GM23248 (cell line): Measurements from ENCODE around the gene ACSS3. TPM values are rescaled to one million over a fixed set of nuclear protein-coding genes. Genes with fewer than 3 reads are reported as not detected.

Experiments
- DNase-seq: peaks from one replicate; pipeline ENCODE4 v3.0.0-alpha.2; 2015
- H2AFZ ChIP-seq: fragments of 200-600 bp; sonication (generic); 2 replicates; pipeline ENCODE4 v1.6.1; 2016; ENCODE audit warnings: antibody characterized with exemption
- H3F3A ChIP-seq: fragments of 200-600 bp; sonication (generic); 2 replicates; pipeline ENCODE4 v1.6.1; 2016; ENCODE audit warnings: mild to moderate bottlenecking, antibody characterized with exemption, mixed run types; ENCODE audit not compliant: insufficient read depth
- H3K27ac ChIP-seq: fragments of 200-600 bp; sonication (generic); 2 replicates; pipeline ENCODE4 v1.5.1; 2016; ENCODE audit warnings: mild to moderate bottlenecking
- H3K27me3 ChIP-seq: fragments of 200-600 bp; sonication (generic); replicated peaks from 2 replicates; pipeline ENCODE4 v1.6.1; 2016; ENCODE audit warnings: mild to moderate bottlenecking; ENCODE audit not compliant: insufficient read depth
- H3K36me3 ChIP-seq: fragments of 200-600 bp; sonication (generic); 2 replicates; pipeline ENCODE4 v1.6.1; 2016; ENCODE audit warnings: low read depth, mild to moderate bottlenecking
- H3K4me1 ChIP-seq: fragments of 200-600 bp; sonication (generic); 2 replicates; pipeline ENCODE4 v1.6.1; 2016; ENCODE audit warnings: mild to moderate bottlenecking; ENCODE audit not compliant: insufficient read depth
- H3K4me2 ChIP-seq: fragments of 200-600 bp; sonication (generic); one replicate; pipeline ENCODE4 v1.6.1; 2016; ENCODE audit warnings: mild to moderate bottlenecking; ENCODE audit not compliant: unreplicated experiment
- H3K4me3 ChIP-seq: fragments of 200-600 bp; sonication (generic); 2 replicates; pipeline ENCODE4 v1.5.1; 2016; ENCODE audit warnings: mild to moderate bottlenecking
- H3K79me2 ChIP-seq: fragments of 200-600 bp; sonication (generic); 2 replicates; pipeline ENCODE4 v1.6.1; 2016; ENCODE audit warnings: mild to moderate bottlenecking; ENCODE audit not compliant: insufficient read depth
- H3K9ac ChIP-seq: fragments of 200-600 bp; sonication (generic); 2 replicates; pipeline ENCODE4 v1.6.1; 2016; ENCODE audit warnings: mild to moderate bottlenecking
- H3K9me2 ChIP-seq: fragments of 200-600 bp; sonication (generic); 2 replicates; pipeline ENCODE4 v1.6.1; 2016; ENCODE audit warnings: mixed run types, mild to moderate bottlenecking, moderate library complexity; ENCODE audit not compliant: insufficient read depth
- H3K9me3 ChIP-seq: fragments of 200-600 bp; sonication (generic); one replicate; pipeline ENCODE4 v1.6.1; 2017; ENCODE audit warnings: low read depth
- H4K20me1 ChIP-seq: fragments of 200-600 bp; sonication (generic); 2 replicates; pipeline ENCODE4 v1.6.0; 2016; ENCODE audit not compliant: insufficient read depth
- EZH2 ChIP-seq: fragments of 200-600 bp; sonication (generic); IDR thresholded peaks from 2 replicates; pipeline ENCODE4 v1.6.1; 2018; ENCODE audit warnings: antibody characterized with exemption, mild to moderate bottlenecking; ENCODE audit not compliant: insufficient read depth, poor library complexity, severe bottlenecking
- EZH2phosphoT487 ChIP-seq: fragments of 200-600 bp; sonication (generic); IDR thresholded peaks from 2 replicates; pipeline ENCODE4 v1.6.1; 2018; ENCODE audit warnings: antibody characterized with exemption, moderate library complexity, mild to moderate bottlenecking, low read depth; ENCODE audit not compliant: insufficient read depth
- WGBS, 2 experiments: methylation state at CpG; one replicate each; pipeline ENCODE4 v1.1.6; 2015 to 2017; ENCODE audit warnings: low lambda C conversion rate in 2 of 2, low coverage in 1 of 2; ENCODE audit errors: missing lambda C conversion rate in 2 of 2; 5-methylcytosine and 5-hydroxymethylcytosine counted together
- in situ Hi-C: fragments of 300-500 bp; cut with MboI; formaldehyde crosslinking; loops from 2 replicates; pipeline ENCODE4 v1.15.0; 2020
- polyA plus RNA-seq: library from polyadenylated mRNA; unstranded; fragments of >200 nt; fragmentation: Nextera tagmentation; extraction: Ambion mirVana; gene quantifications from 2 replicates; pipeline ENCODE4 v1.2.1, GENCODE V29; 2016
- total RNA-seq: library from RNA; depleted of rRNA; stranded (reverse); fragments of >200 nt; shearing (Covaris generic); gene quantifications from 2 replicates; pipeline ENCODE4 v1.2.3, GENCODE V29; 2014

ACSS3 gene
- total and polyA plus RNA-seq, 2 experiments from 2014 or later: 1.5 to 1.9 TPM

DNA sequence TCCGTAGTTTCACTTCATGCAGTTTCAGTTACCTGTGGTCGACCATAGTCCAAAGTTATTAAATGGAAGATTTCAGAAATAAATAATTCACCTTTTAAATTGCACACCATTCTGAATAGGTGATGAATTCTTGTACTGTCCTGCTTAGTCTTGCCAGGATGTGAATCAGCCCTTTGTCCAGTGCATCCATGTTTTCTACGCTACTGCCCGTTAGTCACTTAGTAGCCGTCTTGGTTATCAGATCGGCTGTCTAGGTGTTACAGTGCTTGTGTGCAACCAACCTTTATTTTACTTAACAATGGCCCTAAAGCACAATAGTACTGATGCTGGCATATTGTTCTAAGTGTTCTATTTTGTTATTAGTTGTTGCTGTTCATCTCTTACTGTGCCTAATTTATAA lies 146.7 kb downstream of the ACSS3 start:
- in situ Hi-C loops: no loop called here

DNA sequence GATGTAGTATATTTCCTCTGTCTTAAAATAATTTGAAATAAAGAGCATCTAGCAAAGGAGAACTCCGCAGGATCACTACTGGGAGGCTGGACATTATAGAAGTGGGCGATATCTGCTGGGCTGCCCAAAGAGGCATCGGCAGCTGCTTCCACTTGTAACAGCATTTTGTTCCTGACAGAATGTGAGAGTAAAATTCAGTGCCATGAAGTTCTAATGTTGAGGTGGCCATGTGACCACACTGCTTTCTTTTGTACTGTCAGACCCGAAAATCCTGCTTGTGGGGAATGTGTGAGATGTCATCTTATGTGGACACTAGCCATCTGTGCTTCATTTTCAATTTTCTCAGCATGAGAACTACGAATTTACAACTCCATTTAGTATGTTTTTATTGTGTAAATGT lies 151.9 kb downstream of the ACSS3 start:
- WGBS, 2 experiments: 69 to 70% methylated on average over 5 of the region's 5 CpGs
- no peak overlapping the region for H2AFZ ChIP-seq

More for the DNA sequence above, 146.7 kb downstream of the ACSS3 start:
- H3K4me2 ChIP-seq: no peak overlapping the region
- H3F3A ChIP-seq: peaks cover 30% of the 10 kb centered on the region
- no peaks in the 10 kb centered on the region for H3K27me3 ChIP-seq
- H3K27ac ChIP-seq: no peak overlapping the region
- H4K20me1 ChIP-seq: no peaks in the 10 kb centered on the region
- WGBS, 2 experiments: 96 to 97% methylated on average over 6 of the region's 6 CpGs
- no peak overlapping the region for H2AFZ ChIP-seq
- no peak overlapping the region for H3K4me3 ChIP-seq
- DNase-seq: no peak
- no peak overlapping the region for H3K9ac ChIP-seq
- no peaks in the 10 kb centered on the region for H3K79me2 ChIP-seq
- no peaks in the 10 kb centered on the region for H3K36me3 ChIP-seq
- TF ChIP-seq EZH2: no peak
- TF ChIP-seq EZH2phosphoT487: no peak
- no peaks in the 10 kb centered on the region for H3K9me3 ChIP-seq
- H3K4me1 ChIP-seq: peaks cover 28% of the 10 kb centered on the region
- H3K9me2 ChIP-seq: no peaks in the 10 kb centered on the region

DNA sequence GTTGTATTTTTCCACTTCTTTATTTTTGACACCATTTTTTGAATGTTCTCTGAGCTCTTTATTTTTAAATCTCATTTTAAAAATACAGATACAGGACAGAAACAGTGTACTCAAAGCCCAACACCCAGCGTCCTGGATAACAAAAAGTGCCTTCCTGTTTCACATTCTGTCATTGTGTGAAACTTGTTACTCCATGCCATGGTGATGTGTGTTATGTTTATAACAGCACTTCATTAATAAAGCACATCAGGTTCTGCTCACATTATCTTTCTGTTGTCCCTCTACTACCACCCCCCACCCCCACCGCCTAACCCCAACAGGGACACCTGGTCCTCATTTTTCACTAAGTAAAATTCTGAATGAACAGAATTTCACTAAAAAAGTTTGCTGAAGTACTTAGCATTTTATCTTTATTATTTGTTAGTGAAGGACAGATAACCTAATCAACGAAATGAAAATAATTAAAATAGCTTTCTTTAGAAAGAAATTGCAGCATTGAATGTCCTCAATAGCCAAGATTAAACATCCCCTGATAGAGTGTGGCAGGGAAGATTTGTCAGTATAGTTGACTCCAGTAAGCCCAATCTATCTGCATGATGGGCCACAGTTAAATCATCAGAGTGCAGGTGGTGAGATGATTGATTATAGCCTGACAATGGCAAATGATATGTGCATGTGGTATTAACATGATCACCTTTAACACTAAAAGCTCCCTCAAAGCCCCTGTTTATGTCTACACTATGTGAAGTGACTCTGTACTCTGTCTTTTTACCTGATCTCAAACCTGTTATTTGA lies 153.9 kb downstream of the ACSS3 start:
- no peaks in the 10 kb centered on the region for H3F3A ChIP-seq
- TF ChIP-seq EZH2: no peak
- no peak for TF ChIP-seq EZH2phosphoT487
- H3K27me3 ChIP-seq: no peaks in the 10 kb centered on the region
- H3K79me2 ChIP-seq: no peaks in the 10 kb centered on the region
- no peak overlapping the region for H3K4me3 ChIP-seq
- no peaks in the 10 kb centered on the region for H3K36me3 ChIP-seq
- in situ Hi-C loops: no loop called here
- DNase-seq: no peak
- H3K9me3 ChIP-seq: no peaks in the 10 kb centered on the region
- WGBS, 2 experiments: 80 to 83% methylated on average over 3 of the region's 3 CpGs
- H2AFZ ChIP-seq: no peak overlapping the region
- H3K4me2 ChIP-seq: no peak overlapping the region
- no peaks in the 10 kb centered on the region for H3K9me2 ChIP-seq
- no peaks in the 10 kb centered on the region for H4K20me1 ChIP-seq
- no peak overlapping the region for H3K9ac ChIP-seq
- H3K4me1 ChIP-seq: no peaks in the 10 kb centered on the region
- H3K27ac ChIP-seq: no peak overlapping the region

More for the DNA sequence above, 151.9 kb downstream of the ACSS3 start:
- no peak for DNase-seq
- Histone ChIP-seq H3K79me2 (no peaks in the 10 kb centered on the region), H3K27ac (no peak overlapping the region), H3K9me2 (no peaks in the 10 kb centered on the region), H3K4me3 (no peak overlapping the region), H4K20me1 (no peaks in the 10 kb centered on the region), H3F3A (no peaks in the 10 kb centered on the region), H3K4me2 (no peak overlapping the region), H3K9ac (no peak overlapping the region), H3K9me3 (no peaks in the 10 kb centered on the region), H3K4me1 (no peaks in the 10 kb centered on the region), H3K27me3 (no peaks in the 10 kb centered on the region), H3K36me3 (no peaks in the 10 kb centered on the region)
- in situ Hi-C loops: no loop called here
- TF ChIP-seq EZH2 (no peak), EZH2phosphoT487 (no peak)

DNA sequence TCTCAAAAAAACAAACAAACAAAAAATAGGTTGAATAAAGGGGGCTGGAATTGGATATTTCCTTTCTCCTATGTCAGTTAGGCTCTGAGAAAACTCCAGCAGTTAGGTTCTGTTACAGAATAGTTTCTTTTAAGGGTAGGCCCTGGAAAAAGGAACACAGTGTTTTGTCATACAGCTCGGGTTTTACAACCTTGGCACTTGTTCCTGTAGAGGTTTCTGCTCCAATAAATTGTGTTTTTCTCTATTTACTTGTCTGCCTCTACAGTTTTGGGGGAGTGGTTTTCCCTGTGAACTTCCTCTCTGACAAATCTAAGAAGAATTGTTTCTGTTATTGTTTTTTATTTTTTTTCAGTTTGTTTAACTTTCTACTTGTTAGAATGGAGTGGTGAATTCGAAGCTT lies 167.6 kb downstream of the ACSS3 start:
- no peak for DNase-seq
- WGBS, 2 experiments: 0 to 4% methylated on average over 2 of the region's 2 CpGs

More for the DNA sequence above, 167.6 kb downstream of the ACSS3 start:
- Histone ChIP-seq H4K20me1 (no peaks in the 10 kb centered on the region), H3K79me2 (no peaks in the 10 kb centered on the region), H3F3A (no peaks in the 10 kb centered on the region), H2AFZ (peak overlapping the region; percentile 40), H3K36me3 (no peaks in the 10 kb centered on the region), H3K27me3 (no peaks in the 10 kb centered on the region), H3K9me3 (no peaks in the 10 kb centered on the region), H3K9me2 (no peaks in the 10 kb centered on the region), H3K27ac (no peak overlapping the region), H3K4me2 (no peak overlapping the region), H3K9ac (no peak overlapping the region), H3K4me1 (peaks cover 4% of the 10 kb centered on the region; the same call in 1 of the 2 replicates), H3K4me3 (no peak overlapping the region)
- no peak for TF ChIP-seq EZH2
- TF ChIP-seq EZH2phosphoT487: no peak
- in situ Hi-C loops: no loop called here
